Fibroblast of peridontal ligament (primary cell): ENCODE data around the gene ZFYVE9.
A peak's percentile ranks its signal among the peaks of the same experiment; 100 is the strongest.
"Not testable (repeated sequence)": the region's sequence is repeated elsewhere in the genome, so short reads cannot be mapped to it uniquely, and the experiment has no call there.

Experiments used
- DNase-seq: peaks from one replicate; pipeline ENCODE4 v3.0.0-alpha.2; 2010; ENCODE audit errors: extremely low read depth

The ZFYVE9 gene

GRCh38 chr1:52150946-52151345 is 9.1 kb downstream of the ZFYVE9 start:
- no peak for DNase-seq

GRCh38 chr1:52152572-52152971 is 10.7 kb downstream of the ZFYVE9 start:
- DNase-seq = no peak

GRCh38 chr1:52153010-52153409 is 11.1 kb downstream of the ZFYVE9 start:
- peak; percentile 30 for DNase-seq

GRCh38 chr1:52153898-52154297 is 12.0 kb downstream of the ZFYVE9 start:
- DNase-seq = peak; percentile 12

- no peak for DNase-seq
These were observed 14.6 kb downstream of the ZFYVE9 start for GRCh38 chr1:52156460-52156859.

GRCh38 chr1:52157582-52157981 is 15.7 kb downstream of the ZFYVE9 start:
- peak; percentile 55 for DNase-seq

- DNase-seq = no peak
These were observed 16.3 kb downstream of the ZFYVE9 start for GRCh38 chr1:52158218-52158617.

GRCh38 chr1:52159033-52159789 is 17.3 kb downstream of the ZFYVE9 start:
- peak; percentile 28 for DNase-seq

GRCh38 chr1:52162947-52163346 is 21.1 kb downstream of the ZFYVE9 start:
- no peak for DNase-seq

GRCh38 chr1:52164604-52165003 is 22.7 kb downstream of the ZFYVE9 start:
- DNase-seq = peak; percentile 13

- DNase-seq = no peak
These were observed 25.3 kb downstream of the ZFYVE9 start for GRCh38 chr1:52166996-52167753.

- no peak for DNase-seq
These were observed 26.6 kb downstream of the ZFYVE9 start for GRCh38 chr1:52168373-52169080.

- not testable (repeated sequence) for DNase-seq
These were observed 29.3 kb downstream of the ZFYVE9 start for GRCh38 chr1:52171149-52171548.

GRCh38 chr1:52179073-52179472 is 37.2 kb downstream of the ZFYVE9 start:
- DNase-seq = no peak

GRCh38 chr1:52180176-52180575 is 38.3 kb downstream of the ZFYVE9 start:
- DNase-seq = no peak

GRCh38 chr1:52181759-52182158 is 39.9 kb downstream of the ZFYVE9 start:
- DNase-seq = not testable (repeated sequence)

GRCh38 chr1:52182328-52182727 is 40.4 kb downstream of the ZFYVE9 start:
- not testable (repeated sequence) for DNase-seq

- DNase-seq = no peak
These were observed 41.0 kb downstream of the ZFYVE9 start for GRCh38 chr1:52182874-52183400.

- peak; percentile 65 for DNase-seq
These were observed 44.6 kb downstream of the ZFYVE9 start for GRCh38 chr1:52186449-52186848.

- no peak for DNase-seq
These were observed 48.1 kb downstream of the ZFYVE9 start for GRCh38 chr1:52189898-52190480.

GRCh38 chr1:52190500-52191252 is 48.8 kb downstream of the ZFYVE9 start:
- DNase-seq = no peak
